ENCODE results near the gene GAL.
"Not testable (repeated sequence)": the region's sequence is repeated elsewhere in the genome, so short reads cannot be mapped to it uniquely, and the experiment has no call there.

Gene GAL, protein sequence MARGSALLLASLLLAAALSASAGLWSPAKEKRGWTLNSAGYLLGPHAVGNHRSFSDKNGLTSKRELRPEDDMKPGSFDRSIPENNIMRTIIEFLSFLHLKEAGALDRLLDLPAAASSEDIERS

DNA sequence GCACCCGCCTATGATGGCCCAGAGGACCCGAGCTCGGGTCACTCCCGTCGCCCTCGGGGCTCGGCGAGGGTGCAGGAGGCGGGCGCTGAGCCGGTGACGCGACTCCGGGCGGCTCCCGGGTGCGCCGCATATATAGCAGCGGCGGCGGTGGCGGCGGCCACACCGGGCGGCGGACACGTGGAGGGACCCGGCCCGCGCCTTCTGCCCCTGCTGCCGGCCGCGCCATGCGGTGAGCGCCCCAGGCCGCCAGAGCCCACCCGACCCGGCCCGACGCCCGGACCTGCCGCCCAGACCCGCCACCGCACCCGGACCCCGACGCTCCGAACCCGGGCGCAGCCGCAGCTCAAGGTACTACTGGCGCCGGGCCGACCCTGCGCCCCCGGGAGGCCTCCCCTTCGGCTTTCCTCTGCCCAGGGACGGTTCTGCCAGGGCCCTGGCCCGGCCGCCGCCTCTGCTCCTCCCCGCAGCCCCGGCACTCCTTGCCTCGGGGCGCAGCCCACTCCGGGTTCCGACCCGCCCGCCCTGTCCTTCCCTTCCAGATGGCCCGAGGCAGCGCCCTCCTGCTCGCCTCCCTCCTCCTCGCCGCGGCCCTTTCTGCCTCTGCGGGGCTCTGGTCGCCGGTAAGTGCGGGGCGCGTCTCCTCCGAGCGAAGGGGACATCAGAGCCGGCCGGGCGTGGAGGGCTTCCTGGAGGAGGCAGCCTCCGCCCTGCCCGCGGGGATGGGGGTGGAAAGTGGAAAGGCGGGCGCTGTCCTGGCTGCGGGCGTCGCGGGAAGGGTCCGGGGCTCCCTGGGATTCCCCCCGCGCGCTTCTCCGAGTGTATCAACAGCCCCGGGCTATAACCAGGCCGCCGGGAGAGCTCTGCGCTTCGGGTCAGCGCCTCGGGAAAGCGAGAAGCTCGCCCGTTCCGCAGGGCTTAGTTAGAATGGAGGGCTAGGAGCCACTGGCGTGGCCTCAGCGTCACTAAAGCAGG is at the start of gene GAL:
GAL (plus strand) TSS at position 160 of the 972 bp plus-strand sequence; CDS start at position 540, 380 bp downstream.
- no peak for FAIRE-seq

DNA sequence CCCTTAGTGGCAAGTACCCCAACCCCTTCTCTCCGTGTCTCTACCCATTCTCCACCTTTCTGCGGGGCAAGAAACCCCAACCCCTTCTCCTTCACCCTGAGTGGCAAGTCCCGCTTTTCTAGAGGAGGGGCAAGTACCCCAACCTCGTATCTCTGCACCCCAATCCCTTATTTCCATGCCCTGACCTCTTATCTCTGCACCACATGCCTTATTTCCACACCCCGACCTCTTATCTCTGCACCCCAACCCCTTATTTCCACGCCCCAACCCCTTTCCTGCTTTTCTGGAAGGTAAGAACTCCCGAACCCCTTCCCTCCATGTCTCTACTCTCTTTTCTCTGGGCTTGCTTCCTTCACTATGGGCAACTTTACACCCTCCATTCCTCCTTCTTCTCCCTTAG is 49.7 kb upstream of the GAL start:
- not testable (repeated sequence) for FAIRE-seq

DNA sequence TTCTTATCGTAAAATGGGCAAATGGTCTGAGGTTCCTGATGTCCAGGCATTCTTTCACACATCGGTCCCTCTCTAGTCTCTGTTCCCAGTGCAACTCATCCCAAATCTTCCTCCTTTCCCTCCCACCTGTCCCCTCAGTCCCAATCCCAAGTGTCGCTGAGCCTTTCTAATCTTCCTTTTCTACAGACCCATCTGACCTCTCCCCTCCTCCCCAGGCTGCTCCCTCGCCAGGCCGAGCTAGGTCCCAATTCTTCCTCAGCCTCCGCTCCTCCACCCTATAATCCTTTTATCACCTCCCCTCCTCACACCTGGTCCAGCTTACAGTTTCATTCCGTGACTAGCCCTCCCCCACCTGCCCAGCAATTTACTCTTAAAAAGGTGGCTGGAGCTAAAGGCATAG is 49.2 kb upstream of the GAL start:
- FAIRE-seq, result not testable (repeated sequence)

DNA sequence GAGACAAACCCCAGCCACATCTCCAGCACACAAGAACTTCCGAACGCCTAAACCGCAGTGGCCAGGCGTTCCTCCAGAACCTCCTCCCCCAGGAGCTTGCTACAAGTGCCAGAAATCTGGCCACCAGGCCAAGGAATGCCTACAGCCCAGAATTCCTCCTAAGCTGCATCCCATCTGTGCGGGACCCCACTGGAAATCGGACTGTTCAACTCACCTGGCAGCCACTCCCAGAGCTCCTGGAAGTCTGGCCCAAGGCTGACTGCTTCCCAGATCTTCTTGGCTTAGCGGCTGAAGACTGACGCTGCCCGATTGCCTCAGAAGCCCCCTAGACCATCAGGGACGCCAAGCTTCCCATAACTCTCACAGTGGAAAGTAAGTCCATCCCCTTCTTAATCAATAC is 48.5 kb upstream of the GAL start:
- not testable (repeated sequence) for FAIRE-seq

DNA sequence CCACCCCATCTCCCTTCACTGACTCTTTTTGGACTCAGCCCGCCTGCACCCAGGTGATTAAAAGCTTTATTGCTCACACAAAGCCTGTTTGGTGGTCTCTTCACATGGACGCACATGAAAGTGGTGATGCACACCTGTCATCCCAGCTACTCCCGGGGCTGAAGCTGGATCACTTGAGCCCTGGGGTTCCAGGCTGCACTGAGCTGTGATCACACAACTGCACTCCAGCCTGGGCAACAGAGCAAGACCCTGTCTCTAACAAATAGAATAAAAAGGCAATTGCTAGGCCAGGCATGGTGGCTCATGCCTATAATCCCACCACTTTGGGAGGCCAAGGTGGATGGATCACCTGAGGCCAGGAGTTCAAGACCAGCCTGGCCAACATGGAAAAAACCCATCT is 45.0 kb upstream of the GAL start:
- FAIRE-seq, result not testable (repeated sequence)

DNA sequence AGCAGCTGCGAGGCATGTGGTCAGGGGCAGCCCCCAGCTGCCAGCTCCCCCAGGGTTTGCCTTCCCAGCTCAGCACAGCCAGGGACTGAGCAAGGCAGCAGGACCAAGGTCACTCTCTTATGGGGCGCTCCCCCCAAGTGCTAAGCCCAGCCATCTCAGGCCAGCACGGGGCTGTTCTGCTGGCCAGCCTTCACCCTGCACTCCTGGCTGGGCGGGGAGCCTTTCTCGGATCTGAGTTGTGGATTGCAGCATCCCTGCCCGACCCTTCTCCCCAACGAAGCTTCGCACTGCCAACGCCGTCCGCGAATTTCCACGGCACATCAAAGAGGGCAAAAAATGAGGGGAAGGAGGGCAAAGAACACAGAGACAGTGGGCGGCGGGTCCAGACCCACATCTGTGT is 42.5 kb upstream of the GAL start:
- FAIRE-seq, result no peak

DNA sequence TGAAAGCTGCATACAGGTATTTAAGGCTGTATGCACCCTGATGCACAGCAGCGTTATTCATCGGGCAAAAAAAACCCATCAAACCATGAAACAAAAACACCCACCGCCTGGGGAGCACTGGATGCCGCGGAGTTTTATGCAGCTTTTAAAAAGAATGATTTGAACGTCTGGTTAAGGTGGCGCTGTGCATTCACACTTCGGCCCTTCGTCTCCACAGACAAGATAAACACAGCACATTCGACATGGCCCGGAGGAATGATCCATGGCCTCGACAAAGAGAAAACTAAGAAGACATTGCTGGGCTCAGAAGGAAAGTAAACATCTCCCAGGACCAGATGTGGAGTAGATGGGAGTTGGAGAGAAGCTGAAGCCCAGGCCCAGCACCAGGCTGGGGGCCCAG is 40.8 kb upstream of the GAL start:
- FAIRE-seq, result no peak

DNA sequence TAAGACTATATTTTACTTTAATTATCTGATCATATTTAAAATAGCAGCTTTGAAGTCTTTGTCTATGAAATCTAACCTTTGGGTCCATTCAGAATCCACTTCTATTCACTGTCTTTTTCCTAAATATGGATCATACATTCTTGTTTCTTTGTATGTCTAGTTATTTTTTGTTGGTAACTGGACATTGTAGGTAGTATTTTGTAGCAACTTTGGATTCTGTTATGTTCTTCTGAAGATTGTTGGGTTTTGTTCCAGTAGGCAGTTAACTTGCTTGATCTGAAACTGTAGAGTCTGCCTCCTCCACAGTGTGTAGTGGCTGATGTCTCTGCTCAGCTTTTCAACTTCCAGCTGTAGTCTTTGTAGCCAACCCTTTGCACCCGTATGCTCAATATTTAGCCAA is 37.5 kb upstream of the GAL start:
- FAIRE-seq, result no peak

DNA sequence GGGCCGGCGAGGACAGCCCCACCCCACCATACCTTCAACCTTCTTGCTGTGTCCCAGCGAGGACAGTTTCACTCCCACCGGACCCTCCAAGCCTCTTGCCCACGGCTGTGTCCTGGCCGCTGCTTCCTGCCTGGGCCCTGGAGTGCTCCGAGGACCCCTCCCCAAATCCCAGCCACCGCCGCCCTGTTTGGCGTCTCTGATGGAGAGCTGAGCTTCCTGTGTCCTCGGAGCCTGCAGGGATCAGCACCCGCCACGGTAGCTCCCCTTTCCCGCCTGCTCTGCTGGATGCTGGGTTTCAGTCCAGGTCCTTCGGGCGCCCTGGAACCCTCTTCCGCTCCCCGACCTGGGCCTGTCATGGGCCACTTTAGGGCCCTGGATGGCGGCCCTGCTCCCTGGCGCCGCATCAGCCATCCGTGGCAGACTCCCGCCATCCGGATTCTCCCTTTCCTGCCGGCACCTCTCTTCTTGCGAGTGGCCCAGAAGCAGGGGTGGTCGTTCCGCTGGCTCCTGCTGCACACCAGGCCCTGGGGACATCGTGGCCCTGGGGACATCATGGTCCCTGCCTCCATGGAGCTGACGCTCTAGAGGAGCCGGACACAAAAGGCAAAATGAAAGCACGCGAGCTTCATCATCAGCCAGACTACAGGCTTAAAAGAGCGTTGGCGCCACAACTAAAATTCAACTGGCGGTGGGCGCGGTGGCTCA is 34.3 kb upstream of the GAL start:
- FAIRE-seq, result no peak

DNA sequence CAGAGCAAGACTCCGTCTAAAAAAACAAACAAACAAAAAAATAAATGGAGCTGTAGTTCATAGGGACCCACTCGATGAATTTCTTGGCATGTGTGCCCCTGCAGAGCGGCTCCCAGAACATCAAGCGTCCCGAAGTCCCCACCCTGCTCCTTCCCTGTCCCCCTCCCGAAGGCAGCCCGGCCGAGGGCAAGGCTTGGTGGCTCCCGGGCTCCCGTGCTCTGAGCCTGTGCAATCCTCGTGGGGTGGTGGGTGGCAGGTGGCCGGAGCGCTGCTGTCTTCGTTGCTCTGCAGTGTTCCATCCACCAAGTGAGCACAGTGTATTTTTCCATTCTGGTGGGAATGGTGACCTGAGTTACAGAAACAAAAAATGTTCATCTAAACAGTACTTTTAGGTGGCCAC is 33.5 kb upstream of the GAL start:
- FAIRE-seq, result no peak

DNA sequence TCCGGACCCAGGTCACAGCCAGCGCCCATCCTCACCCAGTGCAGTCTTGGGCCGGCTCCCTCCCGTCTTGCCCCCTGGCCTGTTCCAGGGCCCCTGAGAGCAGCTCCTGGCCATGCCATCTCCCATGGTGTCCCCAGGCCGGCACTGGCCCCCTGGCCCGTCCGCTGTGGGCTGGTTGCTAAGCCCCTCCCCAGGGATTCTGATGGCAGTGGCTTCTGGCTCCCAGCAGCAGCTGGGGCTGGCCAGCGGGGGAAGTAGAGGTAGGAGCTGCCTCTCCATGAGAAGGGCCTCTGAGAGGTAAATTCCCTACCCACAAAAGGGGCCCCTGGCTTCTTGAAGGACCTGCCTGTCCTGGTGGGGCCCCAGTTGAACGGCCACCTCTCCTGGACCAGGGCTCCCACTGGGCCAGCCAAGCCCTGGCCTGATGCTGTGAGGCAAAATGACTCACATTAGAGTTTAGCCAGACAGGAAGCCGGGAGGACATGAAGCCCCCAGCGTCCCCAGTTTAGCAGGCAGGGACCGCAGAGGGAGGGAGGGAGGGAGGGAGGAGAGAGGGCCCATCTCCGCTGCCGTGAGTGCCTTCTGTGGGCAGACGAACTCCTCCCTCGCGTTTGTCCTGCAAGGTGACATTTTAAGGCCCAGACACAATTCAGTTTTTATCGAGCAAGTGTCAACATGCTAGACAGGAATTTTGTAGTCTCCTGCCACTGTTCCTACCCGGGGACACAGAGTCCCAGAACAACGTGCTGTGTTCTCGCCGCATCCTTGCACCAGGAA is 32.9 kb upstream of the GAL start:
- FAIRE-seq, result no peak

DNA sequence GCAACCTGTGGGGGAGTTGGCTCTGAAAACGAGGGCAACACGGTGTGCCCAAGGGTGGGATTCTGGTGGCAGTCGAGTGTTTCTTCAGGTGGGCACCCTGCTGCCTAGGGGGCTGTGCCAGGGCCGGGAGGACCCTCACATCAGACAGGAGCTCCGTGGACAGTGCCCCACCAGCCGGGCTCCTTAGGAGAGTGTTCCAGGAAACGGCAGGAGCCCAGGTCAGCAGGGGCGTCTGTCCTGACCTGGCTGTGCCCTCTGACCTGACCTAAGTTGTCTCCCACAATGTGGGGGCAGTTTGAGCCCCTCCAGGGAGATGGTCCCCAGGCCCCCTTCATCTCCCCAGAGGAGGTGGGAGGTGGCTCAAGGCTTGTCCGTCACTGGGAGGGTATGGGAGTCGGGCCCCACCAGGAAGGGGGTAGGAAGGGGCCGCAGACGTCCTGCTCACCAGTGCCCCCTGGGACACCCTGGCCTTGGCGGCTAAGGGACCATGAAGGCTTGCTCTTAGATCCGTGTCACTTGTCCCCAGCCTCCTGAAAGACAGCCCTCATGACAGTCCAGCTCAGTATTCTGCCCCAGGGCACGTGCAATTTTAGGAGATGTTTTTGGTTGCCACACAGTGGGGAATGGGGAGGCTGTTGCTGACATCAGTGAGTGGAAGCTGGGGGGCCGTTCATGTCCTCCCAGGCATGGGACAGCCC is 32.2 kb upstream of the GAL start:
- no peak for FAIRE-seq

DNA sequence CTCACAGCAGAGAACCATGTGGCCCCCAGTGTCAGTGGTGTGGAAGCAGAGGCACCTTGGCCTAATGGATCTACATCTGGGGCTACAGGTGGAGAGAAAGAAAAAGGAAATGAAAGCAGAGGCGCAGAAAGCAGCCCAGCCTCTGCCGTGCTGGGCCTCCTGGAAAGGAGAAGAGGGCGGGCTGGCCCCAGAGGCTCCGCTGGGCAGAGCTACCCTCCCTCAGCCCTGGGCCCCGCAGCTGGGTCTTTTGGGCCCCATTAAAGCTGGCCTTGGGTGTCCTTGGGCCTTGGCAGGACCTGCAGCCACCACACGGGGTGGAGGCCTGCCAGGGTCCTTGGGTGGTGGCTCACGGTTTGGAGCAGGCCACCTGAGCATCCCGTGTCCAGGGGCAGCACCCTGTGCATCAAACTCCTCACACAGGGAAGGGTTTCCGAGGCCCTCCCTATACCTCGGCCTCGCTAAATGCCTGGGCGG is 31.6 kb upstream of the GAL start:
- FAIRE-seq, result no peak

DNA sequence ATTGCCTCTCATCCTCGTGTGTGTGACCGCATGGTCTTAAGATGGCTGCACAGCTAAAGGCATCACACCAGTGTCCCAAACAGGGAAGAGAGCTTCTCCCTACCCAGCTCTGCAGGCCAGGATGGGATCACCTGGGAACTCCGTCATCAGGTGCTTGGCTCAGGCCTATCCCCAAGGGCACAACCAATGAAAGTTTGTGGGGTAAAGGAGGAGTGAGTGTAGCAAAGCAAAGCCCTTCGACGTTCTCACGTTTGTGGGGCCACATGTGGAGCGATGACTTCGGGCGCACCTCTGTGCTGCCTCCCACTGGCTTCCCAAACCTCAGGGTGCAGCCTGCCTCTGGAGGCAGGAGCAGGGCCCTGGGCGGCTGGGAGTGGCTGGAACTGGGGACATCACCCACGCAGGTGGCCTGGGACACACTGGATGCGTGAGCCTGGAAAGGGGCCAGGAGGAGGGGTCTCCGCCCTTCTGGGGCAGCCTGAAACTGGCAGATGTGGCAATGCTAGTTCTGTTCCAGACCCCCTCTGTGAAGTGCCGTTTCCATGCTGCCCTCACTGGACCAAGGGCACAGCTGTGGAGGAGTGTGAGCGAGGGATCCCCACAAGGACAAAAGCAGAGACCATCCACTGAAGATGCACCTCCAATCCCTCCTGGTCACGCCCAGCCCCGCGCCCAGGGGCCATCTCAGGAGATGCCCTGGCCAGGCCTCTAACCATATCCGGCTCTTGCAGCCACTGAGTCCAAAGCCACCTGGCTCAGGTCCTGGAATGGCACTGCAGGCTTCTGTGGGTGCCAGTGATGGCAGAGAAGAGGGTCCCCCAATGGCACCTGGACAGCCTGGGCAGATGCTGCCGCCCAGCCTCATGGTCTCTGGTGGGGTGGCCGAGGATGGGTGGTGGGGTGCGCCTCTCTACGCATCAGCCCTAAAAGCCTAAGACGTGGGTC is 30.6 kb upstream of the GAL start:
- no peak for FAIRE-seq

DNA sequence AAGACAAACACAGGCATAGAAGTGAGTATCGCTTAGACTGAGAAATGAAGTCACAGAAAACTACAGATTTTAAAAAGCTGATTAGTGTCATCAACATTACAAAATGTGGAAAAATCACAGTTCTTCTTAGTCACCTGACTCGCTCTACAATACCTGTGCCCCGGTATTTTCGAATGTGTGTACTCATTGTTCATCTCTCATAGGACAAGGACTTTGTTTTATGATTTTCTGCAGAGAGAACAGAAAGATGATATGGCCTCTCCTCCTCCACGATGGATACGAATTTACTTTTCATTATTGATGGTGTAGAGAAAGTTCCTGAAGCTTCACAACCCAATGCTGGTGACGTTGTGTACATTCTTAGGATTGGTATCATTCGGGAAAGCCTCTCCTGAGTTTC is 29.4 kb upstream of the GAL start:
- no peak for FAIRE-seq

DNA sequence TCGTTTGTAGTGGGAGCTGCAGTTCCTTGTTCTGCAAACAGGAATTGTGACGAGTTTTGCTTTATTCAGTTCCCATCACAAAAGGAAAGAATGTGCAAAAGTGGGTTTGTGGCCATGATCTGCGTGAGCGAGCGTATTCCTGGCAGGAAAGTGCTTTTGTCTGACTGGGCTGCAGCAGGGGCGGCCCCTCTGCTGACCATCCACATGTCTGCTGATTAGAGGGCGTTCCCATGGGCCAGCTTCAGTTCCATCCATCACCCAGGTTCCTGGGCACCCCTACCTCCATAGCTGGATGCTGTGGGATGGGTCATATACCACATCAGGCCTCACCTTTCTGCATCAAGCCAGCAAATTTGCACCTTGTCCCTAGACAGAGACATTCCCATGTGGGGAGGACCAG is 28.9 kb upstream of the GAL start:
- no peak for FAIRE-seq

DNA sequence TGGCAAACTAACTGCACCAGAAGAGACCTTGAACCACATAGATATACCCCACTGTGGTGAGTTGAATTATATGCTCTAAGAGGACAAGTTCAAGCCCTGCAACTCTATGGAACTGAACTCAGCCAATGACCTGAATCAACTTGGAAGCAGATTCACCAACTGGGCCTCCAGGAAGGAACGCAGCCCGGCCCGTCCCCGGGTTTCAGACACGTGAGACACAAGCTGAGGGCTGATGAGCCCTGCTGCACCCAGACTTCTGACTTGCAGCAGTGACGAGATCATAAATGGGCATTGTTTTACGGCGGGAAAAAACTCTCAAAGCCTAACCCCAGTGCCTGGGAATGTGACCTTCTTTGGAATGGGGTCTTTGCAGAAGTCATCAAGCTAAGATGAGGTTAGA is 28.5 kb upstream of the GAL start:
- FAIRE-seq, result no peak

DNA sequence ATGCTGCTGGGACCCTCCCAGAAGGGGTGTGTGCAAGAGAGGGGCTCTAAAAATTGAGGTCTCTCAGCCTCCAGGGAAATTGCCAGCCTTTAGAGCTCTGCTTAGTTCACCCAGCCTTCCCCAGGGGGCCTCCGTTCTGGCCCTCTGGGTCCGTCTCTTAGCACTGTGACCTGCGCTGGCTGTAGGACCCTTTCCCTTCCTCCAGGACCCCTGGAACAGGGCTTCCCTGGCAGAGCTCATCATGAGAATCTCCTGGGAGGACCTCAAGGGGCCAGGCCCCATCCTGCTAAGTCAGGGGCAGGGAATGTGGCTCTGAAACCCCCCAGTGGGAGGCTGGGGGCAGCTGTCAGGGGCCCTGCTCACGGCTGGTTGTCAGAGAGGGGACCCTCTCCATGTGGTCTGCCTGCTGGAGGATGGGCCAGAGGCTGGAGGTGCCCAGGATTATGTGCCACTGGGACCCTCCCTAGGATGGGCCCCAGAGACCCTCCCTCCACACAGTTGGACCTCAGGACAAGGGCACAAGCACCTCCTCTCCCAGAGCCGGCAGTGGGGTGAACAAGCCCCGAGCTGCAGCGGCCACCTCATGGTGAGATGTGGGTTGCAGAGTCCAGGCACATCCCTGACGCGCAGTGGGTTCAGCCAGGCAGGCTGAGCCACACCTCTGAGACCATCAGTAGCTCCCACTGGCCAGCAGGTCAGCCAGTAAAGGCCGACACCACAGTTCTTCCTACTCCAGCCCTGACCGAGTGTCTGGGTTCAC is 27.1 kb upstream of the GAL start:
- FAIRE-seq, result no peak

DNA sequence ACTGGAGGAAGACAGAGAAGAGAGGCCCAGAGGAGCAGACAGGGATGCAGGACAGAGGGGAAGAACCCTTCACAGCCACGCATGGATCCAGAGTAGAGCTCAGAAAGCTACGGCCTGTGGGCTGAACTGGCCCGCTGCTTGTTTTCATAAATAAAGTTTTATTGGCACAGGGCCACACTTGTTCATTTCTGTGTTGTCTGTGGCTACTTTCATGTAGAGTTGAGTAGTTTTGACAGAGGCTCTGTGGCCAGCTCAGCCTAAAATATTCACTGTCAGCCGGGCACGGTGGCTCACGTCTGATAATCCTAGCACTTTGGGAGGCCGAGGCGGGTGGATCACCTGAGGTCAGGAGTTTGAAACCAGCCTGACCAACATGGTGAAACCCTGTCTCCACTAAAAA is 26.2 kb upstream of the GAL start:
- FAIRE-seq, result no peak

DNA sequence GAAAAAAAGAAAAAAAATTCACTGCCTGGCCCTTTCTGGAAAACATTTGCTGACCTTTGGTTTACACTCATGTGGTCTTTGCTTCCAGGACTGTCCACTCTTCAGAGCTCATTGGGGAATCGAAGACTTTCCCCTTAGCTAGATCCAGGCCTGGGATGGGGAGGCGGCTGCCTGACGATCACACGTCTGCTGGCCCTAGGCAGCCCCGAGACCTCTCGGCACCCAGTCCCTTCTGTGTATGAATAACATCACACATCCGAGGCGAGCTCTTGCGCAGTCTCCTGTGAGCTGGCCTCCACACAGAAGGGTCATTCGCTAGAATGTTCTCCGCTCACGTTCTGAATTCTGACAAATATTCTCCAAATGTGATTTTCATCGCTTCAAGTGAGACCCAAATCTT is 25.7 kb upstream of the GAL start:
- FAIRE-seq, result no peak

Measured in colon (tissue), 2 donors.